H9 (cell line): ENCODE measurements around the gene ARHGAP4. TPM values are rescaled to one million over a fixed set of nuclear protein-coding genes. Genes with fewer than 3 reads are reported as not detected.
A peak's percentile ranks its signal among the peaks of the same experiment; 100 is the strongest.

Experiments used
- DNase-seq: peaks from one replicate; pipeline ENCODE4 v3.0.0-alpha.2; 2017
- H2AFZ ChIP-seq: one replicate; pipeline ENCODE4 v1.6.1; 2013; ENCODE audit warnings: mild to moderate bottlenecking, low read length, control low read depth, moderate library complexity
- H2AK5ac ChIP-seq: 2 replicates; pipeline ENCODE4 v1.6.1; 2013; ENCODE audit warnings: low read length, control low read depth, mixed read lengths; ENCODE audit not compliant: insufficient read length
- H2BK120ac ChIP-seq: one replicate; pipeline ENCODE4 v1.6.1; 2013; ENCODE audit warnings: low read depth, mild to moderate bottlenecking, low read length, control low read depth, inconsistent platforms; ENCODE audit not compliant: poor library complexity, severe bottlenecking
- H2BK12ac ChIP-seq: 2 replicates; pipeline ENCODE4 v1.6.1; 2013; ENCODE audit warnings: low read length, control low read depth, mixed read lengths, low read depth; ENCODE audit not compliant: insufficient read length
- H2BK15ac ChIP-seq: 2 replicates; pipeline ENCODE4 v1.6.1; 2013; ENCODE audit warnings: low read depth, low read length, control low read depth
- H2BK20ac ChIP-seq: one replicate; pipeline ENCODE4 v1.6.1; 2013; ENCODE audit warnings: low read depth, mild to moderate bottlenecking, low read length, control low read depth, inconsistent platforms; ENCODE audit not compliant: poor library complexity, severe bottlenecking
- H2BK5ac ChIP-seq: 2 replicates; pipeline ENCODE4 v1.6.1; 2013; ENCODE audit warnings: low read length, control low read depth, mixed read lengths; ENCODE audit not compliant: insufficient read length
- H3K14ac ChIP-seq: 2 replicates; pipeline ENCODE4 v1.6.1; 2013; ENCODE audit warnings: low read length, control low read depth; ENCODE audit not compliant: insufficient read depth
- H3K18ac ChIP-seq: 2 replicates; pipeline ENCODE4 v1.6.1; 2013; ENCODE audit warnings: low read depth, mild to moderate bottlenecking, mixed read lengths, low read length, control low read depth; ENCODE audit not compliant: insufficient read length
- H3K23ac ChIP-seq: 2 replicates; pipeline ENCODE4 v1.6.1; 2013; ENCODE audit warnings: low read length, control low read depth, mixed read lengths, low read depth; ENCODE audit not compliant: insufficient read length
- H3K23me2 ChIP-seq: 2 replicates; pipeline ENCODE4 v1.6.1; 2013; ENCODE audit warnings: low read depth, mild to moderate bottlenecking, mixed read lengths, low read length, control low read depth; ENCODE audit not compliant: insufficient read length, poor library complexity, severe bottlenecking
- H3K27ac ChIP-seq: 2 replicates; pipeline ENCODE4 v1.5.1; 2013; ENCODE audit warnings: low read length, control low read depth, mixed read lengths, low read depth; ENCODE audit not compliant: insufficient read length
- H3K27me3 ChIP-seq: 2 replicates; pipeline ENCODE4 v1.6.1; 2013; ENCODE audit warnings: low read length, control low read depth, inconsistent platforms; ENCODE audit not compliant: insufficient read depth
- H3K4ac ChIP-seq: 2 replicates; pipeline ENCODE4 v1.6.1; 2013; ENCODE audit warnings: low read depth, mild to moderate bottlenecking, control low read depth, inconsistent platforms, low read length, moderate library complexity
- H3K4me1 ChIP-seq: 2 replicates; pipeline ENCODE4 v1.6.1; 2013; ENCODE audit warnings: low read length, control low read depth, inconsistent platforms; ENCODE audit not compliant: insufficient read depth
- H3K4me2 ChIP-seq: 2 replicates; pipeline ENCODE4 v1.6.1; 2013; ENCODE audit warnings: low read length, control low read depth, mixed read lengths; ENCODE audit not compliant: insufficient read length, insufficient read depth
- H3K56ac ChIP-seq: 2 replicates; pipeline ENCODE4 v1.6.1; 2013; ENCODE audit warnings: low read depth, mild to moderate bottlenecking, mixed read lengths, low read length, control low read depth; ENCODE audit not compliant: insufficient read length
- H3K79me1 ChIP-seq: 2 replicates; pipeline ENCODE4 v1.6.1; 2013; ENCODE audit warnings: low read depth, mild to moderate bottlenecking, moderate library complexity, low read length, control low read depth, inconsistent platforms; ENCODE audit not compliant: insufficient read depth, poor library complexity, severe bottlenecking
- H3K79me2 ChIP-seq: 2 replicates; pipeline ENCODE4 v1.6.1; 2013; ENCODE audit warnings: low read length, control low read depth, inconsistent platforms; ENCODE audit not compliant: insufficient read depth
- H3K9ac ChIP-seq: 2 replicates; pipeline ENCODE4 v1.6.1; 2013; ENCODE audit warnings: low read length, control low read depth, mixed read lengths; ENCODE audit not compliant: insufficient read length; ENCODE audit errors: extremely low read depth
- H3K9me3 ChIP-seq: one replicate; pipeline ENCODE4 v1.6.1; 2013; ENCODE audit warnings: low read depth, low read length, inconsistent platforms; ENCODE audit not compliant: control insufficient read depth
- H3T11ph ChIP-seq: one replicate; pipeline ENCODE4 v1.6.1; 2013; ENCODE audit warnings: mild to moderate bottlenecking, low read length, control low read depth, inconsistent platforms
- H4K20me1 ChIP-seq: one replicate; pipeline ENCODE4 v1.6.1; 2013; ENCODE audit not compliant: control insufficient read depth, insufficient read length, insufficient read depth
- H4K5ac ChIP-seq: 2 replicates; pipeline ENCODE4 v1.6.1; 2013; ENCODE audit warnings: low read depth, mild to moderate bottlenecking, mixed read lengths, low read length, control low read depth; ENCODE audit not compliant: insufficient read length
- H4K8ac ChIP-seq: replicated peaks from 2 replicates; pipeline ENCODE4 v1.6.1; 2013; ENCODE audit warnings: low read length, control low read depth, mixed read lengths, low read depth; ENCODE audit not compliant: insufficient read length
- H4K91ac ChIP-seq: 2 replicates; pipeline ENCODE4 v1.6.1; 2013; ENCODE audit warnings: low read depth, mild to moderate bottlenecking, moderate library complexity, mixed read lengths, low read length, control low read depth; ENCODE audit not compliant: insufficient read length
- H3K27ac Mint-ChIP-seq, 3 experiments: 2 replicates in 2 of 3; 3 replicates in 1 of 3; pipeline ENCODE4 v1.8.0; 2020 to 2021; ENCODE audit warnings: mixed read lengths in 3 of 3, mild to moderate bottlenecking in 1 of 3, moderate library complexity in 1 of 3
- H3K27me3 Mint-ChIP-seq: 2 replicates; pipeline ENCODE4 v1.8.0; 2021; ENCODE audit warnings: low read depth, mild to moderate bottlenecking, moderate library complexity, mixed read lengths
- H3K36me3 Mint-ChIP-seq, 3 experiments: 2 replicates in 2 of 3; 3 replicates in 1 of 3; pipeline ENCODE4 v1.8.0; 2020 to 2021; ENCODE audit warnings: low read depth in 3 of 3, mixed read lengths in 3 of 3; ENCODE audit not compliant: insufficient read depth in 1 of 3
- H3K4me1 Mint-ChIP-seq, 2 experiments: 2 replicates each; pipeline ENCODE4 v1.8.0; 2020; ENCODE audit warnings: mixed read lengths in 2 of 2
- H3K4me3 Mint-ChIP-seq, 2 experiments: 2 replicates in 1 of 2; 3 replicates in 1 of 2; pipeline ENCODE4 v1.8.0; 2020 to 2021; ENCODE audit warnings: mild to moderate bottlenecking in 2 of 2, mixed read lengths in 2 of 2, moderate library complexity in 1 of 2
- H3K9me3 Mint-ChIP-seq, 2 experiments: 2 replicates in 1 of 2; 3 replicates in 1 of 2; pipeline ENCODE4 v1.8.0; 2020; ENCODE audit warnings: mild to moderate bottlenecking in 2 of 2, mixed read lengths in 2 of 2, moderate library complexity in 1 of 2
- CTCF ChIP-seq: fragments of 200-600 bp; sonication (generic); conservative IDR thresholded peaks from 3 replicates; pipeline ENCODE4 v1.8.0; 2021; ENCODE audit warnings: antibody characterized with exemption, mild to moderate bottlenecking
- WGBS: extraction: QIAGEN DNeasy Blood & Tissue Kit; methylation state at CpG from one replicate; pipeline ENCODE4 v1.1.7; 2013; ENCODE audit warnings: missing lambda C conversion rate, low lambda C conversion rate, mixed read lengths; ENCODE audit not compliant: insufficient read length; ENCODE audit errors: extremely low coverage; 5-methylcytosine and 5-hydroxymethylcytosine counted together
- total RNA-seq: library from RNA; stranded (reverse); gene quantifications from 2 replicates; pipeline ENCODE4 v1.2.1, GENCODE V29; 2021

ARHGAP4 gene
- total RNA-seq, 1 experiment from 2014 or later = 37.8 TPM

- Histone ChIP-seq H3K56ac (no peak overlapping the region), H3K23ac (no peak overlapping the region), H4K5ac (no peak overlapping the region), H3K79me1 (no peaks in the 10 kb centered on the region), H3K4ac (no peak overlapping the region), H2BK12ac (no peak overlapping the region), H3K27me3 (no peaks in the 10 kb centered on the region), H2BK20ac (no peak overlapping the region), H3K4me1 (no peaks in the 10 kb centered on the region), H2AK5ac (no peak overlapping the region), H3K14ac (no peak overlapping the region), H3K27ac (no peak overlapping the region), H4K91ac (no peak overlapping the region), H2BK15ac (no peak overlapping the region), H3K18ac (no peak overlapping the region), H4K8ac (no peak overlapping the region), H3T11ph (no peak overlapping the region), H4K20me1 (no peaks in the 10 kb centered on the region), H3K79me2 (no peaks in the 10 kb centered on the region), H3K4me2 (no peak overlapping the region), H2BK120ac (no peak overlapping the region), H3K9me3 (peaks cover 13% of the 10 kb centered on the region), H3K23me2 (peaks cover 26% of the 10 kb centered on the region), H2BK5ac (no peak overlapping the region), H3K9ac (no peak overlapping the region), H2AFZ (no peak overlapping the region)
- Mint-ChIP-seq H3K9me3 (peaks cover 54 to 73% of the 10 kb centered on the region in 2 experiments), H3K4me1 (peaks cover 11 to 25% of the 10 kb centered on the region in 2 experiments; a peak in 2 of 4 replicates), H3K27me3 (no peaks in the 10 kb centered on the region; the same call in none of the 2 replicates), H3K4me3 (0 out of 5 replicates have a peak overlapping the region, but pooled peaks of 1 of the 2 experiments have one; percentile 19), H3K27ac (no peak overlapping the region), H3K36me3 (peaks cover 5 to 17% (median 13%) of the 10 kb centered on the region in 3 experiments)
- WGBS = no CpG with 5 or more reads among the region's 25 CpGs
- peak; percentile 47 for DNase-seq
- peak; percentile 38; the same call in 1 of the 3 replicates for TF ChIP-seq CTCF
These were observed 2.9 kb downstream of the ARHGAP4 start for GRCh38 chrX:153922932-153923857.
